Measurements from ENCODE around the gene LARP1. TPM values are rescaled to one million over a fixed set of nuclear protein-coding genes. Genes with fewer than 3 reads are reported as not detected.

Gene LARP1
- total and polyA plus RNA-seq, 2 experiments from 2014 or later, result 133 to 302 TPM

DNA sequence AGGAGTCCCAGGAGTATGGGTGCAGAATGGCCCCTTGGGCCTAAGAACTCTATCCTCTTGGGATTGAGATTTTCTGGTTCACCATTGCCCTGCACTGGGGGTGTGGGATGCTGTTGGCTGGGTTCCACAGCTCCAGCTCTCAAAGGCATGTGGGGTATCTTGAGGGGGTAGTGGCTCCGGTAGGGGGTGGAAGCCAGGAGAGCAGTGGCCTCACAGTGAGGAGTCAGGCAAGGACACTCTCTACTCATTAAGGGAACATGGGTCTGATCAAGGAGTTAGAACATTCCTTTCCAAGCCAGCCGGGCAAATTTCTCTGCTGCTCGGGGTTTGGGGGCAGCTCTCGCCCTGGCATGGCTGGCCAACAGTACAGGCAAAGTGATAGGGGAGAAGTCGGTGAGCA, 33.0 kb downstream of the LARP1 start (continued):
- TF ChIP-seq, protein P1, sequence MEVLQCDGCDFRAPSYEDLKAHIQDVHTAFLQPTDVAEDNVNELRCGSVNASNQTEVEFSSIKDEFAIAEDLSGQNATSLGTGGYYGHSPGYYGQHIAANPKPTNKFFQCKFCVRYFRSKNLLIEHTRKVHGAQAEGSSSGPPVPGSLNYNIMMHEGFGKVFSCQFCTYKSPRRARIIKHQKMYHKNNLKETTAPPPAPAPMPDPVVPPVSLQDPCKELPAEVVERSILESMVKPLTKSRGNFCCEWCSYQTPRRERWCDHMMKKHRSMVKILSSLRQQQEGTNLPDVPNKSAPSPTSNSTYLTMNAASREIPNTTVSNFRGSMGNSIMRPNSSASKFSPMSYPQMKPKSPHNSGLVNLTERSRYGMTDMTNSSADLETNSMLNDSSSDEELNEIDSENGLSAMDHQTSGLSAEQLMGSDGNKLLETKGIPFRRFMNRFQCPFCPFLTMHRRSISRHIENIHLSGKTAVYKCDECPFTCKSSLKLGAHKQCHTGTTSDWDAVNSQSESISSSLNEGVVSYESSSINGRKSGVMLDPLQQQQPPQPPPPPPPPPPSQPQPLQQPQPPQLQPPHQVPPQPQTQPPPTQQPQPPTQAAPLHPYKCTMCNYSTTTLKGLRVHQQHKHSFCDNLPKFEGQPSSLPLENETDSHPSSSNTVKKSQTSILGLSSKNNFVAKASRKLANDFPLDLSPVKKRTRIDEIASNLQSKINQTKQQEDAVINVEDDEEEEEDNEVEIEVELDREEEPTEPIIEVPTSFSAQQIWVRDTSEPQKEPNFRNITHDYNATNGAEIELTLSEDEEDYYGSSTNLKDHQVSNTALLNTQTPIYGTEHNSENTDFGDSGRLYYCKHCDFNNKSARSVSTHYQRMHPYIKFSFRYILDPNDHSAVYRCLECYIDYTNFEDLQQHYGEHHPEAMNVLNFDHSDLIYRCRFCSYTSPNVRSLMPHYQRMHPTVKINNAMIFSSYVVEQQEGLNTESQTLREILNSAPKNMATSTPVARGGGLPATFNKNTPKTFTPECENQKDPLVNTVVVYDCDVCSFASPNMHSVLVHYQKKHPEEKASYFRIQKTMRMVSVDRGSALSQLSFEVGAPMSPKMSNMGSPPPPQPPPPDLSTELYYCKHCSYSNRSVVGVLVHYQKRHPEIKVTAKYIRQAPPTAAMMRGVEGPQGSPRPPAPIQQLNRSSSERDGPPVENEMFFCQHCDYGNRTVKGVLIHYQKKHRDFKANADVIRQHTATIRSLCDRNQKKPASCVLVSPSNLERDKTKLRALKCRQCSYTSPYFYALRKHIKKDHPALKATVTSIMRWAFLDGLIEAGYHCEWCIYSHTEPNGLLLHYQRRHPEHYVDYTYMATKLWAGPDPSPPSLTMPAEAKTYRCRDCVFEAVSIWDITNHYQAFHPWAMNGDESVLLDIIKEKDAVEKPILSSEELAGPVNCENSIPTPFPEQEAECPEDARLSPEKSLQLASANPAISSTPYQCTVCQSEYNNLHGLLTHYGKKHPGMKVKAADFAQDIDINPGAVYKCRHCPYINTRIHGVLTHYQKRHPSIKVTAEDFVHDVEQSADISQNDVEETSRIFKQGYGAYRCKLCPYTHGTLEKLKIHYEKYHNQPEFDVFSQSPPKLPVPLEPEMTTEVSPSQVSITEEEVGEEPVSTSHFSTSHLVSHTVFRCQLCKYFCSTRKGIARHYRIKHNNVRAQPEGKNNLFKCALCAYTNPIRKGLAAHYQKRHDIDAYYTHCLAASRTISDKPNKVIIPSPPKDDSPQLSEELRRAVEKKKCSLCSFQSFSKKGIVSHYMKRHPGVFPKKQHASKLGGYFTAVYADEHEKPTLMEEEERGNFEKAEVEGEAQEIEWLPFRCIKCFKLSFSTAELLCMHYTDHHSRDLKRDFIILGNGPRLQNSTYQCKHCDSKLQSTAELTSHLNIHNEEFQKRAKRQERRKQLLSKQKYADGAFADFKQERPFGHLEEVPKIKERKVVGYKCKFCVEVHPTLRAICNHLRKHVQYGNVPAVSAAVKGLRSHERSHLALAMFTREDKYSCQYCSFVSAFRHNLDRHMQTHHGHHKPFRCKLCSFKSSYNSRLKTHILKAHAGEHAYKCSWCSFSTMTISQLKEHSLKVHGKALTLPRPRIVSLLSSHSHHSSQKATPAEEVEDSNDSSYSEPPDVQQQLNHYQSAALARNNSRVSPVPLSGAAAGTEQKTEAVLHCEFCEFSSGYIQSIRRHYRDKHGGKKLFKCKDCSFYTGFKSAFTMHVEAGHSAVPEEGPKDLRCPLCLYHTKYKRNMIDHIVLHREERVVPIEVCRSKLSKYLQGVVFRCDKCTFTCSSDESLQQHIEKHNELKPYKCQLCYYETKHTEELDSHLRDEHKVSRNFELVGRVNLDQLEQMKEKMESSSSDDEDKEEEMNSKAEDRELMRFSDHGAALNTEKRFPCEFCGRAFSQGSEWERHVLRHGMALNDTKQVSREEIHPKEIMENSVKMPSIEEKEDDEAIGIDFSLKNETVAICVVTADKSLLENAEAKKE (CRISPR knock-in tag; IDR thresholded peaks at IDR 0.05), result no peak
- TF ChIP-seq EZH2 (IDR thresholded peaks at IDR 0.05; ENCODE audit: low read depth, unreplicated experiment), result no peak
- no peak for TF ChIP-seq EZH2phosphoT487 (IDR thresholded peaks at IDR 0.05; ENCODE audit: unreplicated experiment)
- no peak for TF ChIP-seq JUNB (IDR thresholded peaks at IDR 0.05; ENCODE audit: unreplicated experiment)

DNA sequence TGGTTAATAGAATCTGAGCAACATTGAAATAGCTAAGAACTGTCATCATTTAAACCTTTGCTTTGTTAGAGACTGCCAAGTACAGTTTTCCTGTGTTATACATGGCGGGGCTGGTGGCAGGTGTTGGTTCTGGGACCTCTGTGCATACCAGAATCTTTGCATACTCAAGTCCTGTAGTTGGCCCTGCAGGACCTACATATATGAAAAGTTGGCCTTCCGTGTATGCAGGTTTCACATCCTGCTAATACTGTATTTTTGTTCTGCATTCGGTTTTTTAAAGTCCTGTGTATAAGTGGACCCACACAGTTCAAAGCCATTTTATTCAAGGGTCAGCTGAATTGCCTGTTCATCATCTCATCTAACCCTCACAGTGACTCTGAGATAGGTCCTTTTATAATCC, 36.4 kb downstream of the LARP1 start:
- H3K27me3 Mint-ChIP-seq (ENCODE audit: insufficient read depth, low read depth, poor library complexity), result peaks cover 14% of the 10 kb centered on the region
- no peak overlapping the region for H2AFZ ChIP-seq
- ATAC-seq, result no peak
- no peaks in the 10 kb centered on the region for H3K9me2 ChIP-seq (ENCODE audit: insufficient read depth)
- H3K27me3 ChIP-seq (ENCODE audit: insufficient read depth), result no peaks in the 10 kb centered on the region
- TF ChIP-seq NANOG (IDR thresholded peaks at IDR 0.05; ENCODE audit: borderline replicate concordance) (no peak), EZH2 (IDR thresholded peaks at IDR 0.05; ENCODE audit: low read depth, unreplicated experiment) (no peak), EZH2phosphoT487 (IDR thresholded peaks at IDR 0.05; ENCODE audit: unreplicated experiment) (no peak)
- H3K4me3 Mint-ChIP-seq, result no peak overlapping the region
- H3F3A ChIP-seq (replicated peaks; ENCODE audit: low read depth), result peaks cover 46% of the 10 kb centered on the region
- no peak overlapping the region for H3K4me2 ChIP-seq
- H4K20me1 ChIP-seq (replicated peaks; ENCODE audit: insufficient read depth), result peaks cover 66% of the 10 kb centered on the region
- H3K4me3 ChIP-seq, result no peak overlapping the region
- H3K36me3 Mint-ChIP-seq (ENCODE audit: low read depth), result peaks cover 68% of the 10 kb centered on the region
- H3K4me1 Mint-ChIP-seq, result peaks cover 18% of the 10 kb centered on the region
- H3K36me3 ChIP-seq (ENCODE audit: insufficient read depth), result peaks cover 60% of the 10 kb centered on the region
- H3K9me3 Mint-ChIP-seq, result no peaks in the 10 kb centered on the region
- peak overlapping the region; percentile 66 for H3K27ac ChIP-seq (ENCODE audit: low read depth)
- H3K79me2 ChIP-seq (replicated peaks; ENCODE audit: insufficient read depth), result peaks cover 80% of the 10 kb centered on the region
- DNase-seq (ENCODE audit: low spot score), result no peak
- peaks cover 15% of the 10 kb centered on the region for H3K4me1 ChIP-seq (ENCODE audit: insufficient read depth)
- H3K27ac Mint-ChIP-seq, result no peak overlapping the region

Measured in GM23338 (cell line).